MG63 (cell line): ENCODE measurements around the gene PELI2. TPM values are rescaled to one million over a fixed set of nuclear protein-coding genes. Genes with fewer than 3 reads are reported as not detected.

Experiments
- DNase-seq: peaks from one replicate; pipeline ENCODE4 v3.0.0-alpha.2; 2020
- H3K27me3 ChIP-seq: fragments of 250-450 bp; sonication (Bioruptor Pico); 2 replicates; pipeline ENCODE4 v1.5.1; 2020; ENCODE audit warnings: mild to moderate bottlenecking, moderate library complexity
- H3K36me3 ChIP-seq: fragments of 250-450 bp; sonication (Bioruptor Pico); 2 replicates; pipeline ENCODE4 v1.5.1; 2020; ENCODE audit warnings: mild to moderate bottlenecking, moderate library complexity
- H3K4me3 ChIP-seq: fragments of 250-450 bp; sonication (Bioruptor Pico); 2 replicates; pipeline ENCODE4 v1.5.1; 2020; ENCODE audit warnings: mild to moderate bottlenecking, moderate library complexity
- H3K9me3 ChIP-seq: fragments of 250-450 bp; sonication (Bioruptor Pico); 2 replicates; pipeline ENCODE4 v1.5.1; 2020; ENCODE audit warnings: mild to moderate bottlenecking, moderate library complexity
- total RNA-seq: library from RNA; depleted of rRNA; stranded (reverse); fragments of >200 nt; shearing (Covaris generic); gene quantifications from 2 replicates; pipeline ENCODE4 v1.2.3, GENCODE V29; 2014; ENCODE audit warnings: low replicate concordance

Gene PELI2
- total RNA-seq, 1 experiment from 2014 or later: 0.69 TPM

- Histone ChIP-seq H3K9me3 (no peaks in the 10 kb centered on the region), H3K36me3 (no peaks in the 10 kb centered on the region), H3K4me3 (no peak overlapping the region), H3K27me3 (no peaks in the 10 kb centered on the region)
- DNase-seq: no peak
Measured at GRCh38 chr14:56199982-56200577, 81.9 kb downstream of the PELI2 start.

- Histone ChIP-seq H3K4me3 (no peak overlapping the region), H3K27me3 (no peaks in the 10 kb centered on the region), H3K9me3 (no peaks in the 10 kb centered on the region), H3K36me3 (no peaks in the 10 kb centered on the region)
- DNase-seq: no peak
Measured at GRCh38 chr14:56202256-56202655, 84.0 kb downstream of the PELI2 start.

DNA sequence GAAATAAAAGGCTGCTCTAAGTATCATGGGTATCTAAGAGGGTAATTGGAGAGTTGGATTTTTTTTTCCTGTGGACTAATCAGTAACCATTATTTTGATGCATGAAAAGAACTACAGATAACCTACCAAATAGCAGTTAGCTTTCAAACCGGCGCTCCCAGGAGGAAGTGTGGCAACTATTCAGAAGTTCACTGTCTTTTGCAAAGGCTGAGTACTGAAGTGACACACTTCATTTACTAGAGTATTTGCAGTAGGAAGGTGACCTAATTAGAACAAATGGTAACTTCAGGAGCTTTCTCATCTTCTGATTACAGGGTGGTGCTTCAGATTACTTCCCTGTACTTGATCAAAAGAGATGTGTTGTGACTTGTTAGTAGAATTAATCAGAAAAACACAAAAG, 87.7 kb downstream of the PELI2 start:
- no peak for DNase-seq
- no peaks in the 10 kb centered on the region for H3K27me3 ChIP-seq
- H3K4me3 ChIP-seq: no peak overlapping the region
- no peaks in the 10 kb centered on the region for H3K36me3 ChIP-seq
- H3K9me3 ChIP-seq: no peaks in the 10 kb centered on the region

GRCh38 chr14:56206596-56206995, 88.4 kb downstream of the PELI2 start:
- no peak overlapping the region for H3K4me3 ChIP-seq
- no peaks in the 10 kb centered on the region for H3K36me3 ChIP-seq
- DNase-seq: no peak
- no peaks in the 10 kb centered on the region for H3K27me3 ChIP-seq
- no peaks in the 10 kb centered on the region for H3K9me3 ChIP-seq

DNA sequence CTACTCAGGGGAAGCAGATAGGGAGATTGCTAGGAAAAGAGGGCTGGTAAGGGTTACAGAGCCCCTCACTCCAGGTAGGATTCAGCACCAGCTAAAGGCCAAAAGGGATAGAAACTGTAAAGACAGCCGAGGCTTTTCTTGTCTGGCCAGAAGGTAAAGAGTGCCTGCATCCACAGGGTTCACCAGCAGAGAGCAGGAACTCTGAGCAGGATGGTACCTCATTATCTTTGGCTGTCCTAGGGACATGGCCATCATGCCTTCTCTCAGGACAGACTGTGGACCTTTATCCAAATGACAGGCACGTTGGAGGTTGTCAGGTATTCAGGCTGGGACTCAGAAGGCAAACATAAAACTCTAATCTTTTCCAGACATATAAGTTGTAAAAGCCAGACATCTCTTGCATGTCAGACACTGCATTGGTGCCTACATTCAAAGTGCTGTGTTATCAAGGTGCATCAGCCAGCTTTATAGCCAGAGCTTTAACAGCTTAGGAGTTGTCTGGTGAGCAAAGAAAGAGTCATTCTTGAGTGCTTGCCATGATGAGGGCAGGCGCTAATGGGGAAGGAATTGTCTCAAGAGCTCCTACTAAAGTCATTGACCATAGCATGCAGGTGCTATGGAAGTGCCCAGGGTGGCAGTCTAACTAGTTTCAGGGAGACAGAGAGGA, 89.5 kb downstream of the PELI2 start:
- Histone ChIP-seq H3K4me3 (no peak overlapping the region), H3K27me3 (no peaks in the 10 kb centered on the region), H3K36me3 (no peaks in the 10 kb centered on the region), H3K9me3 (no peaks in the 10 kb centered on the region)
- DNase-seq: no peak

- no peaks in the 10 kb centered on the region for H3K36me3 ChIP-seq
- no peaks in the 10 kb centered on the region for H3K9me3 ChIP-seq
- no peaks in the 10 kb centered on the region for H3K27me3 ChIP-seq
- no peak overlapping the region for H3K4me3 ChIP-seq
- DNase-seq: no peak
Measured at GRCh38 chr14:56208520-56208919, 90.3 kb downstream of the PELI2 start.

GRCh38 chr14:56210571-56210970, 92.4 kb downstream of the PELI2 start:
- H3K9me3 ChIP-seq: no peaks in the 10 kb centered on the region
- no peaks in the 10 kb centered on the region for H3K36me3 ChIP-seq
- no peak for DNase-seq
- H3K27me3 ChIP-seq: no peaks in the 10 kb centered on the region
- H3K4me3 ChIP-seq: no peak overlapping the region

DNA sequence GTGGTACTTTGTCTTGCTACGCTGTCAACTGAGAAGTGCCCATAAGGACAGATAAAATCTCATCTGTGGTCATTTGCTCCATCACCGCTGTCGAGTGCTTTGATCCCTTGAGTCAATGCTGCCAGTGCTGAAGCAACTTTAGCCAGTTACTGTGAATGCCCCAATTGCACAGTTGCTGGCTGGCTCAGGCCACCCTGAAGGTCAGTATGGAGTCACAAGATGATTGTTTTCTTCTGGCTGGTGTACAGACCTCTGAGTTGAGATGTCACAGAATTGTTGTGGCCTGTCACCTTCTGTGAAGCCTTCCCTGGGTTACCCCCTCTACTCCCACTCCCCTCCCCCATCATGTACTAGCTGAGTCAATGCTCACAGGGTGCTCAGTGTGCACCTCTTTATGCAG, 92.9 kb downstream of the PELI2 start:
- DNase-seq: no peak
- Histone ChIP-seq H3K27me3 (no peaks in the 10 kb centered on the region), H3K9me3 (no peaks in the 10 kb centered on the region), H3K4me3 (no peak overlapping the region), H3K36me3 (no peaks in the 10 kb centered on the region)

- no peaks in the 10 kb centered on the region for H3K36me3 ChIP-seq
- no peaks in the 10 kb centered on the region for H3K9me3 ChIP-seq
- no peak overlapping the region for H3K4me3 ChIP-seq
- no peak for DNase-seq
- H3K27me3 ChIP-seq: no peaks in the 10 kb centered on the region
Measured at GRCh38 chr14:56211844-56212243, 93.6 kb downstream of the PELI2 start.

DNA sequence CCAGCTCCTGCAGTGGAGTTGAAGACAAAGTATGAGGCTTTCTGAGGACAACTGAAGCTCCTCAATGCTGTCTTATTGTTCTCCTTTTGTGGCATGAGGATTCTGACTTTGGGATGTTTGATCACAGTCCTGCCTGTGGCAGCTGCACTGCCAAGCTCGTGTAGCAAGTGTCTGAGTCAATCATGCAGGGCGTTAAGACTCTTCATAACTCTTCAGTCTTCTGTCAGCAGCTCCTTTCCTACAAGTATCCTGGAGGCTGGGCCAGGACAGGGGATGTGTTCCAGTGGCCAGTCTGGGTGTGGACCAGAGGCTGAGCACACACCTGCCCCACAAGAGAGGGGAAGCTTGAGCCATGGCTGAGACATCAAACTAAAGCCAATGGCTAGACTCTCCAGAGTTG, 94.3 kb downstream of the PELI2 start:
- Histone ChIP-seq H3K27me3 (no peaks in the 10 kb centered on the region), H3K36me3 (no peaks in the 10 kb centered on the region), H3K4me3 (no peak overlapping the region), H3K9me3 (no peaks in the 10 kb centered on the region)
- no peak for DNase-seq

DNA sequence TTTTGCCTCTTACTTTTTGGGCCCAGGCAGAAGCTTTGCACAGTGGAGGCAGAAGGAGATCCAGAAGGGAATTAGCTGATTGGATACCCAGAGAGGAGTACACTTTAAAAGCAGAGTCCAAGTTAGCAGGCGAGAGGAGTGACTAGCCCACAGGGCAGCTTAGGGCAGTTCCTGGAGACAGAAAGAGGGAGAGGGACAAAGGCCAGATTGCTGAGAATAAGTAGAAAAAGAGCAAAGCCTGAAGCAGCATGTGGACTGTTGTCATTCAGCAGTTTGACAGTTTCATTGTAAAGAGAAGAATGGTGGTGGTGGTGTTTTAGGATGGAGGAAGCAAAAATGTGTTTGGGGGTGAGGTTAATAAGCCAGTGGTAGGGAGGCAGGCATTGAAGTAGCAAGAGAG, 95.1 kb downstream of the PELI2 start:
- no peaks in the 10 kb centered on the region for H3K36me3 ChIP-seq
- H3K27me3 ChIP-seq: no peaks in the 10 kb centered on the region
- no peak overlapping the region for H3K4me3 ChIP-seq
- H3K9me3 ChIP-seq: no peaks in the 10 kb centered on the region
- no peak for DNase-seq

- H3K27me3 ChIP-seq: no peaks in the 10 kb centered on the region
- no peaks in the 10 kb centered on the region for H3K9me3 ChIP-seq
- no peaks in the 10 kb centered on the region for H3K36me3 ChIP-seq
- H3K4me3 ChIP-seq: no peak overlapping the region
- DNase-seq: no peak
Measured at GRCh38 chr14:56215180-56215579, 97.0 kb downstream of the PELI2 start.

- no peaks in the 10 kb centered on the region for H3K9me3 ChIP-seq
- no peak overlapping the region for H3K4me3 ChIP-seq
- H3K36me3 ChIP-seq: no peaks in the 10 kb centered on the region
- DNase-seq: no peak
- H3K27me3 ChIP-seq: no peaks in the 10 kb centered on the region
Measured at GRCh38 chr14:56216626-56217379, 98.6 kb downstream of the PELI2 start.

DNA sequence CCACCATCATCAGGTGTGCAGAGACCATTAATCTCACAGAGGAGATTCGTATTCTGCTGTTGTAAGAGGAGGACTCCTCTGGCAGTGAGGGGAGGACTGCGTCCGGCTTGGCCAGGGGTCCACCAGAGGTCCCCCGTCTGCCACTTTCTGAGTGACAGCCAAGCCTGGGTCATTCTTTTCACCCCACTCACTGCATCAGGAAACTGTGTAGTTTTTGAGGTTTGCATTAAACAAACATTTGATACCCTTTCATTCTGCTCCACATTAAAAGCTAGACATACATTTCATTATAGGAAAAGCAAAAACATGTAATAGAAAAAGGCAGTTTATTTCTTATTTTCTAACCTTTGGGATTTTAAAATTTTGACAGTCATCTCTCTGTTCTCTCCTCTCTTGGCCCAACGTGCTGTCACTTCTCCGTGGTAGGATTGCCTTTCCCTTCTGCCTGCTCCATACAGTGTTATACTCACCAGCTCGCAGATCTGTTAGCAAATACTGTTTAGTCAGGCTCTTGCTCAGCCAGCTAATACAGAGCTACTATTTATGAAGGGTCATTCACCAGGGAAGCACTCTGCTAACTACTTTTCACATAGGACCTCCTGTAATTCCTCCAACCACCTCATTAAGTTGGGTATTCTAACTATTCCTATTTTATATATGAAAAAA, 99.3 kb downstream of the PELI2 start:
- no peak for DNase-seq
- no peak overlapping the region for H3K4me3 ChIP-seq
- H3K36me3 ChIP-seq: no peaks in the 10 kb centered on the region
- H3K27me3 ChIP-seq: no peaks in the 10 kb centered on the region
- no peaks in the 10 kb centered on the region for H3K9me3 ChIP-seq

DNA sequence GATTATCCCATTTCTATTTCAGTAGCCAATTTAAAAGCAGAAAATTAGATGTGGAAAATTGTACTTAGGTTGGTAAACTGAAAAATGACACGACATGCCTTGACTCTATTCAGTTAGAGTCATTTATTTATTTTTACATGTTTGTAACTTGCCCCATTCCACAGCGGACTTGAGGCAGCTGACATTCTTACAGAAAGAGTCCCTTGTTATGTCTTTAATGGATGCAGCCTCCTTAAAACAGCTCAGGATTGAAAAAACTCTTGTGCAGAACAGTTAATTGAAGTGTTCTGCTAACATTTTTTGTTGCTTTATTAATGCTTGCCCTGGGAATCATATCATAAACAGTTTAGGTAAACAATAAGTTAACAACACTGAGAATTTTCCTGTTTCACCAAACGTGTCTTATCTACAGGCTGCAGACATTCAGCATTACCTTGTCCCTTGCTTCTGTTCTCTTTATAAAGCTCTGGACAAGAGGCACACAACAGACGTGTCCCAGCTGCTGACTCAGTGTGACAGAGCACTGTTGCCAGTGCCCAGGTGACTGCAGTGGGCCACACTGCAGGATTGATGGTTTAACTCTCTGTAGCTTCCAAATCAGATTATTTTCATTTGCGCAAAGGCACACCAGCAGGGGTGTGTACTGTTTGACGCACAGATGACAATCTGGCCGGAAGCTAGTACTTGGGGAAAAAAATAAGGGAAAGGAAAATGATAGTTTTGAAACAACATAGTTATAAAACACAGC, 101.6 kb downstream of the PELI2 start:
- no peaks in the 10 kb centered on the region for H3K27me3 ChIP-seq
- no peaks in the 10 kb centered on the region for H3K9me3 ChIP-seq
- no peak overlapping the region for H3K4me3 ChIP-seq
- no peak for DNase-seq
- no peaks in the 10 kb centered on the region for H3K36me3 ChIP-seq

DNA sequence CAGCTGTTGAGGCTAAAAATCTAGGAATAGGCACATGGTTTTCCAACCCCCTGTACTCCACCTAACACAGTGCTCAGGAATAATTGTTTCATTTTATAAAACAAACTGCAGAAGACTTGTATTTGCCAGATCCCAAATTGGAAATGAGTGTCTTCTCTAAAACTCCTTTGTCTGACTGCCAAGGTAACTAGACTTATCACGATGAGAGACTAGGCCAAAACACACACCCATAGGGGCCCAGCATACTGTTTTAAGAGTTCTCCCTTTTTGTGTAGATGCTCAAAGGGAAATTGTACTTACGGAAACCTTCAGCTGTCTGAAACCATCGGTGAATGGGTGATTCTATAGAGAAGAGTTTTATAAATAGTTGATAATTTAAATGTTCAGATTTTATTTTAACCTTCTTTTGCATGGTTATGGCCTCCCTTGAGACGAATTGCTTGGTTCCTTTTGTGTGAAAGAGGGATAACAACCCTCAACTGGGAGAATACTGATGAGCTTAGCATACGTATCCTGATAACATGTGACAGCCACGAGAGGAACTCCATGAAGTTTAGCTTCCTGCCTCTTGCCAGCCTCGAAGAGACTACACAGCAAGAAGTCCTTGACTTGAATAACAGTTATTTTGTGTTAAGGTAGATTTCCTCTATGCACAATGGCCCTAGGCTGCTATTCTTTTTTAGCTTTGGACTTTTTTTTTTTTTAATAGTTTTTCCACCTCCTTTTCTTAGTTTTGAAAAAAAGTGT, 103.3 kb downstream of the PELI2 start:
- DNase-seq: no peak
- no peak overlapping the region for H3K4me3 ChIP-seq
- H3K27me3 ChIP-seq: no peaks in the 10 kb centered on the region
- H3K36me3 ChIP-seq: no peaks in the 10 kb centered on the region
- no peaks in the 10 kb centered on the region for H3K9me3 ChIP-seq
